Neural crest cell (in vitro differentiated cells): ENCODE measurements around the gene C3orf52. TPM values are rescaled to one million over a fixed set of nuclear protein-coding genes. Genes with fewer than 3 reads are reported as not detected.
"Not testable (repeated sequence)": the region's sequence is repeated elsewhere in the genome, so short reads cannot be mapped to it uniquely, and the experiment has no call there.

ENCODE experiments used
- DNase-seq: peaks from one replicate; pipeline ENCODE4 v3.0.0; 2021; ENCODE audit warnings: low read depth, mixed read lengths, low spot score
- H3K27ac Mint-ChIP-seq: one replicate; pipeline ENCODE4 v1.8.0; 2021; ENCODE audit warnings: mild to moderate bottlenecking, mixed read lengths; ENCODE audit not compliant: unreplicated experiment
- H3K27me3 Mint-ChIP-seq: 2 replicates; pipeline ENCODE4 v1.8.0; 2021; ENCODE audit warnings: low read depth, mild to moderate bottlenecking, mixed read lengths
- H3K36me3 Mint-ChIP-seq: 2 replicates; pipeline ENCODE4 v1.8.0; 2021; ENCODE audit warnings: low read depth, mild to moderate bottlenecking, mixed read lengths
- H3K4me1 Mint-ChIP-seq: 2 replicates; pipeline ENCODE4 v1.8.0; 2021; ENCODE audit warnings: mixed read lengths
- H3K4me3 Mint-ChIP-seq: one replicate; pipeline ENCODE4 v1.8.0; 2021; ENCODE audit warnings: mild to moderate bottlenecking, mixed read lengths
- H3K9me3 Mint-ChIP-seq: 2 replicates; pipeline ENCODE4 v1.8.0; 2021; ENCODE audit warnings: mixed read lengths
- CTCF ChIP-seq: fragments of 200-600 bp; sonication (generic); conservative IDR thresholded peaks from 2 replicates; pipeline ENCODE4 v1.5.0; 2021; ENCODE audit warnings: antibody characterized with exemption, mild to moderate bottlenecking
- long read RNA-seq: library from polyadenylated mRNA; unstranded; transcript quantifications from one replicate; pipeline ENCODE4 v2.0.0, GENCODE V29; 2020
- total RNA-seq: library from RNA; stranded (reverse); gene quantifications from 2 replicates; pipeline ENCODE4 v1.2.1, GENCODE V29; 2021

Gene C3orf52
- total RNA-seq, result 21.5 and 22.5 TPM in 2 replicates
- long read RNA-seq, transcript C3orf52-201 (6 exons, 2,277 nt), result major isoform, 144 of 165 reads
- long read RNA-seq, partial matches to known transcripts, result 7 of 165 reads
- long read RNA-seq, other reads (novel, unspliced or antisense), result 10 of 165 reads

GRCh38 chr3:112086076-112086854 is at the start of gene C3orf52:
Gene C3orf52 (plus strand): TSS chr3:112086389. CDS start chr3:112086408, 19 bp downstream.
- Mint-ChIP-seq H3K36me3 (no peaks in the 10 kb centered on the region), H3K27ac (peak within 1 kb of the TSS; percentile 51), H3K4me1 (peaks cover 53% of the 10 kb centered on the region), H3K9me3 (no peaks in the 10 kb centered on the region), H3K4me3 (peak within 1 kb of the TSS; percentile 92), H3K27me3 (peaks cover 41% of the 10 kb centered on the region)
- peak; percentile 47 for TF ChIP-seq CTCF
- DNase-seq, result peak; percentile 74

- H3K4me3 Mint-ChIP-seq, H3K9me3 Mint-ChIP-seq, DNase-seq, H3K27ac Mint-ChIP-seq, H3K27me3 Mint-ChIP-seq, H3K36me3 Mint-ChIP-seq: not testable (repeated sequence)
- H3K4me1 Mint-ChIP-seq, result peaks cover 42% of the 10 kb centered on the region
Observed at GRCh38 chr3:112037194-112037593, 49.0 kb upstream of the C3orf52 start.

- TF ChIP-seq CTCF, result no peak
- Mint-ChIP-seq H3K36me3 (peaks cover 3% of the 10 kb centered on the region), H3K27ac (no peak overlapping the region), H3K4me3 (no peak overlapping the region), H3K4me1 (peaks cover 43% of the 10 kb centered on the region), H3K27me3 (no peaks in the 10 kb centered on the region), H3K9me3 (no peaks in the 10 kb centered on the region)
- DNase-seq, result no peak
Observed at GRCh38 chr3:112038863-112039262, 47.3 kb upstream of the C3orf52 start.

- Mint-ChIP-seq H3K36me3 (peaks cover 3% of the 10 kb centered on the region), H3K4me1 (peaks cover 33% of the 10 kb centered on the region), H3K4me3 (no peak overlapping the region), H3K27me3 (no peaks in the 10 kb centered on the region), H3K9me3 (no peaks in the 10 kb centered on the region), H3K27ac (no peak overlapping the region)
- TF ChIP-seq CTCF, result no peak
- DNase-seq, result no peak
Observed at GRCh38 chr3:112041321-112041720, 44.9 kb upstream of the C3orf52 start.

- no peaks in the 10 kb centered on the region for H3K36me3 Mint-ChIP-seq
- H3K27ac Mint-ChIP-seq, result no peak overlapping the region
- no peak for DNase-seq
- no peaks in the 10 kb centered on the region for H3K27me3 Mint-ChIP-seq
- no peak for TF ChIP-seq CTCF
- peaks cover 28% of the 10 kb centered on the region for H3K4me1 Mint-ChIP-seq
- H3K4me3 Mint-ChIP-seq, result no peak overlapping the region
- no peaks in the 10 kb centered on the region for H3K9me3 Mint-ChIP-seq
Observed at GRCh38 chr3:112042842-112043280, 43.3 kb upstream of the C3orf52 start.

GRCh38 chr3:112043621-112044201 is 42.5 kb upstream of the C3orf52 start:
- DNase-seq, result peak; percentile 36
- peak; percentile 94 for TF ChIP-seq CTCF
- H3K27ac Mint-ChIP-seq, result no peak overlapping the region
- no peak overlapping the region for H3K4me3 Mint-ChIP-seq
- no peaks in the 10 kb centered on the region for H3K9me3 Mint-ChIP-seq
- H3K4me1 Mint-ChIP-seq, result peaks cover 28% of the 10 kb centered on the region
- no peaks in the 10 kb centered on the region for H3K36me3 Mint-ChIP-seq
- no peaks in the 10 kb centered on the region for H3K27me3 Mint-ChIP-seq
